Prostate gland (tissue), 2 donors: ENCODE data around the gene USP21.

Experiments used
- POLR2A ChIP-seq: fragments of 450-650 bp; IDR thresholded peaks from one replicate; pipeline ENCODE4 v1.6.1; 2016; ENCODE audit warnings: antibody characterized with exemption, mild to moderate bottlenecking
- TF ChIP-seq, protein P1 (sequence below), 4 experiments: fragments of 200-600 bp in 2 of 4; fragments of 450-650 bp in 2 of 4; sonication (generic) in 2 of 4; IDR thresholded peaks; 1 replicate in 3 of 4; 2 replicates in 1 of 4; pipeline ENCODE4 v1.5.1; 2016 to 2019; ENCODE audit warnings: antibody characterized with exemption in 4 of 4, mild to moderate bottlenecking in 2 of 4, moderate library complexity in 2 of 4

DNA sequence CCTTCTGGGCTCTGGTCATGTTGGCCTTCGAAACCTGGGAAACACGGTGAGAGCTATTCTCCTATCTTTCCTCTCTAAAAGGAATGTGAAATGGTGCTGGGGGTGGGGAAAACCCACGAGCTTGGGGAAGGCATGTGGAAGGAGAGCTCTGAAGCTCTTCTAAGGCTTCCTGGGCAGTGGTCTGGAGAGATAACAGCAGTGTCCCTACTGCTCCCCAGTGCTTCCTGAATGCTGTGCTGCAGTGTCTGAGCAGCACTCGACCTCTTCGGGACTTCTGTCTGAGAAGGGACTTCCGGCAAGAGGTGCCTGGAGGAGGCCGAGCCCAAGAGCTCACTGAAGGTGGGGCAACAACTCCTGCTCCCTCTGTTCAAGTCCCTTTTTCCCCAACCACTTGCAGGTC is 2.8 kb downstream of the USP21 start:
- TF ChIP-seq, protein P1, sequence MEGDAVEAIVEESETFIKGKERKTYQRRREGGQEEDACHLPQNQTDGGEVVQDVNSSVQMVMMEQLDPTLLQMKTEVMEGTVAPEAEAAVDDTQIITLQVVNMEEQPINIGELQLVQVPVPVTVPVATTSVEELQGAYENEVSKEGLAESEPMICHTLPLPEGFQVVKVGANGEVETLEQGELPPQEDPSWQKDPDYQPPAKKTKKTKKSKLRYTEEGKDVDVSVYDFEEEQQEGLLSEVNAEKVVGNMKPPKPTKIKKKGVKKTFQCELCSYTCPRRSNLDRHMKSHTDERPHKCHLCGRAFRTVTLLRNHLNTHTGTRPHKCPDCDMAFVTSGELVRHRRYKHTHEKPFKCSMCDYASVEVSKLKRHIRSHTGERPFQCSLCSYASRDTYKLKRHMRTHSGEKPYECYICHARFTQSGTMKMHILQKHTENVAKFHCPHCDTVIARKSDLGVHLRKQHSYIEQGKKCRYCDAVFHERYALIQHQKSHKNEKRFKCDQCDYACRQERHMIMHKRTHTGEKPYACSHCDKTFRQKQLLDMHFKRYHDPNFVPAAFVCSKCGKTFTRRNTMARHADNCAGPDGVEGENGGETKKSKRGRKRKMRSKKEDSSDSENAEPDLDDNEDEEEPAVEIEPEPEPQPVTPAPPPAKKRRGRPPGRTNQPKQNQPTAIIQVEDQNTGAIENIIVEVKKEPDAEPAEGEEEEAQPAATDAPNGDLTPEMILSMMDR (IDR thresholded peaks at IDR 0.05): no peak
- no peak for TF ChIP-seq POLR2A
